ENCODE measurements around the gene ABHD2.

- TF ChIP-seq, protein P1, sequence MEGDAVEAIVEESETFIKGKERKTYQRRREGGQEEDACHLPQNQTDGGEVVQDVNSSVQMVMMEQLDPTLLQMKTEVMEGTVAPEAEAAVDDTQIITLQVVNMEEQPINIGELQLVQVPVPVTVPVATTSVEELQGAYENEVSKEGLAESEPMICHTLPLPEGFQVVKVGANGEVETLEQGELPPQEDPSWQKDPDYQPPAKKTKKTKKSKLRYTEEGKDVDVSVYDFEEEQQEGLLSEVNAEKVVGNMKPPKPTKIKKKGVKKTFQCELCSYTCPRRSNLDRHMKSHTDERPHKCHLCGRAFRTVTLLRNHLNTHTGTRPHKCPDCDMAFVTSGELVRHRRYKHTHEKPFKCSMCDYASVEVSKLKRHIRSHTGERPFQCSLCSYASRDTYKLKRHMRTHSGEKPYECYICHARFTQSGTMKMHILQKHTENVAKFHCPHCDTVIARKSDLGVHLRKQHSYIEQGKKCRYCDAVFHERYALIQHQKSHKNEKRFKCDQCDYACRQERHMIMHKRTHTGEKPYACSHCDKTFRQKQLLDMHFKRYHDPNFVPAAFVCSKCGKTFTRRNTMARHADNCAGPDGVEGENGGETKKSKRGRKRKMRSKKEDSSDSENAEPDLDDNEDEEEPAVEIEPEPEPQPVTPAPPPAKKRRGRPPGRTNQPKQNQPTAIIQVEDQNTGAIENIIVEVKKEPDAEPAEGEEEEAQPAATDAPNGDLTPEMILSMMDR (IDR thresholded peaks at IDR 0.05): no peak
- no peak for TF ChIP-seq POLR2A (IDR thresholded peaks at IDR 0.05)
These were observed 5.0 kb upstream of the ABHD2 start for GRCh38 chr15:89083246-89083645.

All from adrenal gland (tissue), 5 donors.